HG03457 (cell line): ENCODE data around the gene SPATC1L.

ENCODE experiments used
- ATAC-seq: cut with Tn5 transposase; IDR thresholded peaks from one replicate; pipeline ENCODE4 v1.9.1; 2021; ENCODE audit warnings: moderate number of reproducible peaks; ENCODE audit not compliant: unreplicated experiment

Gene SPATC1L

DNA sequence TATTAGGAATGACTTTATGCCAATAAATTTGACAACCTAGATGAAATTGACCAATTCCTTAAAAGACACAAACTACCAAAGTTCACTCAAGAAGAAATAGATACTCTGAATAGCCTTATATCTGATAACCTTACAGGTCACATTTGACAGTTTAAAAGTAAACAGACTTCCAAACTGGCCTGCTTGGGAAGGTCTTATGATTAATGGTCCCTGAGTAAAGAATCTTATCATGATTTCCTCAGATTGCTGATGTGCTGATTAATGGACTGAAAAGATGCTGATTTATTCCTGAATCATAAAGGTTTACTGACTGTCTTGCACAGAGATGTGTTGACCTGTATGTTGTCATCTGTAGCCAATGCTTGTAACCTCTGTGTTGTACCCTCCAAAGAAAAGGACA, 19.2 kb downstream of the SPATC1L start:
- no peak for ATAC-seq

DNA sequence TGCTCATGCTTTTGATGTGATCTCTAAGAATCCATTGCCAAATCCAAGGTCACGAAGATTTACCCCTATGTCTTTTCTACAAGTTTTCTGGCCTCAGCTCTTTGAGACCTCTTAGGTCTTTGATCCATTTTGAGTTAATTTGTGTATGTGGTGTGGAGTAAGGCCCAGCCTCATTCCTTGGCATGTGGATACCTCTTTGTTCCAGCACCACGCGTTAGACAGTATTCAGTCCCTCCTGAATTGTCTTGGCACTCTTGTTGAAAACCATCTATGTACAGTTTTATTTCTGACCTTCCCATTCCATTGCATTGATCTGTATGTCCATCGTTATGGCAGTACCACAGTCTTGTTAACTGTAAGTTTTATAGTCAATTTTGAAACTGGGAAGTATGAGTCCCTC, 20.9 kb downstream of the SPATC1L start:
- ATAC-seq: no peak

DNA sequence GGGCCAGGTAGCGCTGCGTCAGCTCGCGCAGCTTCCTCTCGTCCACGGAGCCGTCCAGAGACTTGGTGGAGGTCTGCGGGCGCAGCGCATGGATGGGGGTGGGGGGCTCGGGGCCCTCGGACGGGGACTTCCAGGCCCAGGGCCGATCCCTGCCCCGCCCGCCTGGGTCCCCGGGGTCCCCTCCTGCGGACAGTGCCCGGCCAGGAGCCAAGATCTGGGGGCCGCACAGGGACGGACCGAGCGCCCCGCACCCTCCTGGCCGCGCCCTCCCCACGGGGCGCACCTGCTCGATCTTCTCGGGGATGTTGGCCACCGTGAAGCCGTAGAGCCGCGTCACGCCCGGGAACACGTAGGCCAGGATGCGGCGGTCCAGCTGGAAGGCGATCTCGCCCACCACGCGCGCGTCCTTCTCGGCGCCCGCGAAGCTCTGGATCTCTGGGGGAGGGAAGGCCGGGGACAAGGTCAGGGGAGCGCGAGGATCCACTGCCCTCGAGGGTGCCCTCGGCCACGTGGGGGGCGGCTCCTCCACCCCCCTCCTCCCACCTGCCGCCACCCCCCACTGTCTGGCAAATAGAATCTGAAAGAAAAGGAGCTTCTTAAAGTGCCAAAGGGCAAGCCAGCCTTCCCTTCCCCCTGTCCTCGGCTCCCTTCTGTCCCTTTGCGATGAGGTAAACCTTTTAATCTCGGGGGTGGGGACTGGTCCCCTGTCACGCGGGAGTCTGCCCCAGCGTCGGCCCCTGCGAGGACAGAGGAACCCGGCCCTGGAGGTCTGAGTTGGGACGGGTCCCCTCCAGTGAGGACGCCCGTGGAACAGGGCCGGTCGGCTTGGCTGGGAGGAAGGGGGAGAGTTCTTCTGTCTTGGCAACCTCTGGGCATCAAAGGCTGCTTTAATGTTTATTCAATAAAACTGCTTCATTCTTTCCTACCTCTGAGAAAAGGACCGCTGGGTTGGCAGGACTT, 22.3 kb downstream of the SPATC1L start:
- no peak for ATAC-seq

DNA sequence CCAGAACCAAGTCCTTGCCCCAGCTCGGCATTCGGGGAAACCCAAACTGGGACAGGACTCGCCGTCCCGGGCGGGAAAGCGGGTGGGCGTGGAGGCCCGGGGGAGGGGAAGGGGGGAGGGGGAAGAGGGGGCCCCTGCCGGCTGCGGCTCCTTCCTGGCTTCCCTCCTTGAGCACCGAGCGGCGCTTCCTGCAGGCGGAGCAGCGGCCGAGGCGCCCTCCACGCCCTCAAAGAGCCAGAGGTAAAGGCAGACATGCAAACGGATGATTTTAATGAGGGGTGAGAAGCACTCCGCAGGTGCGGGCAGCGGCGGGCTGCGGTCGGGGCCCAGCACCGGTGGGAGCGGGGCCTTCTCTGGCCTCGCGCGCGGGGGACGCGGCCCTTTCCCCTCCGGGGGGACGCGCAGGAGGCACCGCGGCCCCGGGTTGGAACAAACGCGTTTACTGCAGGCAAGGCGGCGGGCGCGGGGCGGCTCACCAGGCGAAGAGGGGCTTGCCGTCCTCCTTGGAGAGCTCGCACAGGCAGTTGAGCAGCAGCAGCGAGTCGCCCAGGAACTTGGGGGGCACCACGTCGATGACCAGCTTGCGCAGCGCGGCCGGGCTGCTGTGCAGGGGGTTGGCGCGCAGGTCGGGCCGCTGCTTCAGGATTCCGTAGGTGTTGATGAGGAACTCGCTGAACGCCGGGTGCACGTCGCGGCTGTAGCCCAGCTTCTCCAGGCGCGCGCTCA, 23.2 kb downstream of the SPATC1L start:
- no peak for ATAC-seq

DNA sequence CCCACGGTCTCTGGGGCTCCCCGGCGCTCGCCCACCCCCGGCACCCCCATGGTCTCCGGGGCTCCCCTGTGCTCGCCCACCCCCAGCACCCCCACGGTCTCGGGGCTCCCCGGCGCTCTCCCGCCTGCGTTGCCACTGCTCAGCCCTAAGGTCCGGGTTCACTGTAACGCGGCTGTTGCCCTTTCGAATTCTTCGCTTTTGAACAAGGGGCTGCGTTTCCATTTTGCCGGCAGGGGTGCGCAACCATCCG, 23.7 kb downstream of the SPATC1L start:
- no peak for ATAC-seq

DNA sequence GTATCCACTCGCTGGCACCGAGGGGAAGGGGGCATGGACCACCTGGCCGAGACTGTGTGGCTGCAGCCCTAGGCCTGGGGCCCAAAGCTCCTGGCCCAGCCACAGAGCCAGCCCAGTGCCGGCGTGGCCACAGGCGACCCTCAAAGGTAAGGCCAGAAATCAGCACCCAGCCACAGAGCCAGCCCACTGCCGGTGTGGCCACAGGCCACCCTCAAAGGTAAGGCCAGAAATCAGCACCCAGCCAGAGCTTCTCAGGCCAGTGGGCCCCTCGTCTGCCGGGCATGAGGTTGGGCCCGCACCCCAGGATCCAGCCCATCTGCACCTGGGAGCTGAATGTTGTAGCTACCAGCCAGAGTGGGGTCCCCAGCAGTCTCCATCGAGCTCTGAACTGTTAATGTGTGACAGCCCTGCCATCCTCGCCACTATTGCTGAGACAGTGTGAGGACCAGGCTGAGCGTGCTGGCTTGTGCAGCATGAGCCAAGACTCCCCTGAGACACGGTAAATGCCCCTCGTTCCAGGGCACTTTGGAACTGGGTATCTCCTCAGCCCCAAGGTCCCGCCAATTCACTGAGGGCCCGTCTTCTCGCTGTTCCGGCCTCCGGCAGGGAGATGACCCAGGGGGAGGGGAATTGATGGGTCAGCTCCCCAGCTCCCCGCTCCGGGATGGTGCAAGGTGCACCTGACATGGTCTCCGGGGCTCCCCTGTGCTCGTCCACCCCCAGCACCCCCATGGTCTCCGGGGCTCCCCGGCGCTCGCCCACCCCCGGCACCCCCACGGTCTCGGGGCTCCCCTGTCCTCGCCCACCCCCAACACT, 24.2 kb downstream of the SPATC1L start:
- ATAC-seq: no peak

DNA sequence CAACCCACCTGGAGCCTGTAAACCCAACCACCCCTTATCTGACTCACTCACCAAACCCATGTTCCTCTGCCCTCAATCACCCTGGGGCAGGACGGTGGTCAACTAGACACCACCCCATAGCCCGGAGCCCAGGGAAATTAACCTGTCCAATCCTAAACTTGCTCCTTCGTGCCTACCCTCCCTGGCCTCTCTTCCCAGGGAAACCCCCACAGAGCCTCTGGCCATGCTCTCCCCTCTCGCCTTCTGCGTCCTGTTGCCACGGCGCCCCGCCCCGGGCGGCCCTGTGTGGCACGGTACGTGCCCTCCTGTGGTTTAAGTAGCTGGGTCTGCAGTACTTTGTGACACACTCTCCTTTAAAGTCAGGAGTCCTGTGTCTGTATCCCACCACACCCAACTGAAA, 24.9 kb downstream of the SPATC1L start:
- ATAC-seq: no peak

DNA sequence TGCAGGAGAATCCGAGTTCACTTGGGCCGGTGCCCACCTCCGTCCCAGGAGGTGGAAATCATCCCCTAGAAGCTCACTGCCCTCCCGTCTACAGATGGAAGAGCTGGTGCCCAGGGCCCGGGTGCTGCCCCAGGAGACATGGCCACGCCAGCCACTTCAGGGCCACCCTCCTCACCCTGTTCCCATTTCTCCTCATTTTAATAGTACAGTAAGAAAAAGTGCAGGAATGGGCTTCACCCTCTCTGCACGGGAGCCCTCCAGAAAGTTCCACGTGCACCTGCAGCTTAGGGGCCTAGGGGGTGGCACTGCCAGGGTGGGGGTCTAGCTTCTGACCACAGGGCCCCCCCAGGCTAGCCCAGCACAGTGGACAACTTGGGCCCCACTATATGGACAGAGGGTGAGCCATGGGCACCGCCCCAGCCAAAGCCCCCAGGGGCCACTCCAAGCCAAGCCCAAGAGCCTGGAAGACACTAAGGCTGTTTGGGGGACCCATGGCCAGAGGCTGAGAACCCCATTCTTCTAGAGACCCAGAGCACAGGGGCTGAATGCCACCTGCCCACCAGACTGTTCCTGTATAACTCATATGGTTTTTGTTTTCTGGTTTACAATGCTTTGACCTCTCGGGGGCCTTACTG, 25.5 kb downstream of the SPATC1L start:
- ATAC-seq: no peak

DNA sequence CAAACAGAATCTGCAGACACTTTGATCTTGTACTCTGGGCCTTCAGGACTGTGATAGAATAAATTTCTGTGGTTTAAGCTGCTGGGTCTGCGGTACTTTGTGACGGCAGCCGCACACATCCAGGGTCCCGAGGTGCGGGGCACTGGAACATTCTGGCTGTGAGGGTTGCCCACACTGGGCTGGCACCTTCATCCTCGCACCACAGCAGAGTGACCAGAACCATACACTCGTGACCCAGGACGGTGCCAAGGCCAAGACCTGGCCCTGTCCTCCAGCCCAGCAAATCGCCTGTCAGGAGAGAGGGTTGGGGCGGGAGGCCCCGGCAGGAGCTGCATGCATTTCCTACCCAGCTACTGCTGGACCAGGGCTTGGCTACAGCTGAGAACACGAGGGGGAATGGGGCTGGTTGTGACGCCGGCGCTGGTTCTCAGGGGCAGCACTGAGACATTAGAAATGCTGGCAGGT, 26.2 kb downstream of the SPATC1L start:
- no peak for ATAC-seq

DNA sequence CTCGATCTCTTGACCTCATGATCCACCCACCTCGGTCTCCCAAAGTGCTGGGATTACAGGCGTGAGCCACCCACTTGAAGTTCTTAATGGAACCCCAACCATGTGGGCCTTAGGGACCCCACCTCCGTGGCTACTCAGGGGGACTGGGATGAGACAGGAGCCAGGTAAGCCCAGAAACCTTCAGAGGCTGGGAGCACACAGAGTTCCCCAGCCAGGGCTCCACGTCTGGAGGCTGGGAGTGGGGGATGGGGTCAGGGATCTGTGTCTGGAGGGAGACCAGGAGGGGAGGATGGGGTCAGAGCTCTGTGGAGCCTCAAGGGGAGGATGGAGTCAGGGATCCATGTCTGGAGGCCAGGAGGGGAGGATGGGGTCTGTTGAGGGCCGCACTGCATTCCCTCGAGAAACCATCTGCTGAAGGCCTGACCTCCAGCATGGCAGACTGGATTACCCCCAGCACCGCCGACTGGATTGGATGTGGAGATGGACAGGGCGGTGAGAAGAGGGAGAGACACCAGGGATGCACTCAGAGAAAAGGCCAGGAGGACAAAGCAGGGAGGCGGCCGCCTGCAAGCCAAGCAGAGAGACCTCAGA, 26.8 kb downstream of the SPATC1L start:
- no peak for ATAC-seq

DNA sequence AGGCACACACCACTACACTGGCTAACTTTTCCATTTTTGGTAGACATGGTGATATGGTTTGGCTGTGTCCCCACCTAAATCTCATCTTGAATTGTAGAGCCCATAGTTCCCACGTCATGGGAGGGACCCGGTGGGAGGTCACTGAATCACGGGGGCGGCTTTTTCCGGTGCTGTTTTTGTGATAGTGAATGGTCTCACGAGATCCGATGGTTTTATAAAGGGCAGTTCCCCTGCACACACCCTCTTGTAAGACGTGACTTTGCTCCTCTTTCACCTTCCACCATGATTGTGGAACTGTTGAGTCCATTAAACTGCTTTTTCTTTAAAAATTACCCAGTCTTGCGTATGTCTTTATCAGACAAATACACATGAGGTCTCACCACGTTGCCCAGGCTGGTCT, 27.6 kb downstream of the SPATC1L start:
- ATAC-seq: no peak

DNA sequence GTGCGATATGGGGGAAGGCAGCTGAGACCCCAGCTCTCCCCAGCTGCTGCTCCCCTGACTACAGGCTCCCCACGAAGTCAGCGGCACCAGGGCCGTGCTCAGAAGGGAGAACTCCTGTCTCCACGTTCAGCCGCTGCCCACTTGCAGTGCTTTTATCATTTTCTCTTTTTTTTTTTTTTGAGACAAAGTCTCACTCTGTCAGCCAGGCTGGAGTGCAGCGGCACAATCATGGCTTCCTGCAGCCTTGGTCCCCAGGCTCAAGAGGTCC, 27.9 kb downstream of the SPATC1L start:
- no peak for ATAC-seq

DNA sequence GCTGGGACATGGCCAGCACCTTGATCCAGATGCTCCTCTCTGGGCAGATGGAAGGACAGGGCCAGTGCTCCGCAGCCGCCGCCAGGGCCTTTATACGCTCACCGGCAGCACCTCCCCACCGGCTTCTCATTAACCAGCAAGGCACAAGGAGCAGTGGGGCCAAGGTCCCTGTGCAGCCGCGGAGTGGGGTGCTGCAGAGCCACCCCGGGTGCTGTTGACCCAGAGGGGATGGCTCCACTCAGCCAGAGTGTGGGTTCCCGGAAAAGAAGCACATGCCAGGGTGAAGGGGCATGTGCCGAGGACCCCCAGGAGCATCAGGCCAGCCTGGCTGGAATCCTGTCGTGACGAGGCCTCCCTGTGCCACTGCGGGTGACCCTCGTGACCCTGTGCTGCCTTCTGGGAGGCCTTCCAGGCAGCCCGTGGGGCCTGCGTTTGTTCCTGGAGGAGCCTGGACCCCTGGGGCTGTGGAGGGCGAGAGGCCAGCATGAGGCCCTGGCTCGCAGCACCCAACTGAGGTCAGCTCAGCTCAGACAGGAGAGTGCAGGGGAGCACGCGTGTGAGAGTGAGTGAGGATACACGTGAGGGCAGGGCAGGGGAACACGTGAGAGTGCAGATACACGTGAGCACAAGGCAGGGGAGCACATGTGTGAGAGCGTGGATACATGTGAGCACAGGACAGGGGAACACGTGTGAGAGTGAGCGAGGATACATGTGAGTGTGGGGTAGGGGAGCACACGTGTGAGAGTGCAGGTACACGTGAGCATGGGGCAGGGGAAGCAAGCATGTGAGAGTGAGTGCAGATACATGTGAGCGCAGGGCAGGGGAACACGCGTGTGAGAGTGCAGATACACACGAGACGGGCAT, 28.5 kb downstream of the SPATC1L start, which contains the start of gene FTCD:
Gene FTCD, minus strand, starts transcription at position 66 of the 864 bp plus-strand sequence. Its CDS starts 56 bp downstream, at position 10.
- ATAC-seq: no peak

DNA sequence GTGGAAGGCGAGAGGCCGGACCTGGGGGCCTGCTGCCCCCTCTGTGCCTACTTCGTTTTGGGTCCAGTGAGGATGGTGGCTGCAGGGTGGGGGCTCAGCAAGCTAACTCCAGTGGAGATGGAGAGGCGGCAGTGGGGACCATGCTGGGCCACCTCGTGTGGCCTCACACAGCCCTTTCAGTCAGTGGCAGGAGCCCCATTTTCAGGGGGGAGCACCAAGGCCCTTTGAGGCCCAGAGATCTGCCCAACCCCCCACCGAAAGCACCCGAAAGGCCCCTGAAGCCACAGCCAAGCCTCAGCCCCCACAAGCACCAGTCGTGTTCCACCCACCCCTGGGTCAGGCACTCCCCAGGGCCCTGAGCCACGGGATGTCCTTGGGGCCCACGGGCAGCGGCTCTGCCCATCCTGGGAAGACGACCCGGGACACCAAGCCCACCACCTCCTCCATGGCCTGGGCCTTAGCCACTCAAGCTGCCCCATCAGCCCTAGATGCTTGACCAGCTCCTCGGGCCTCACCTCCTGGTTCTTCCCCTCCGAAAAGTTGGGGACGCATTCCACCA, 29.2 kb downstream of the SPATC1L start:
- no peak for ATAC-seq

DNA sequence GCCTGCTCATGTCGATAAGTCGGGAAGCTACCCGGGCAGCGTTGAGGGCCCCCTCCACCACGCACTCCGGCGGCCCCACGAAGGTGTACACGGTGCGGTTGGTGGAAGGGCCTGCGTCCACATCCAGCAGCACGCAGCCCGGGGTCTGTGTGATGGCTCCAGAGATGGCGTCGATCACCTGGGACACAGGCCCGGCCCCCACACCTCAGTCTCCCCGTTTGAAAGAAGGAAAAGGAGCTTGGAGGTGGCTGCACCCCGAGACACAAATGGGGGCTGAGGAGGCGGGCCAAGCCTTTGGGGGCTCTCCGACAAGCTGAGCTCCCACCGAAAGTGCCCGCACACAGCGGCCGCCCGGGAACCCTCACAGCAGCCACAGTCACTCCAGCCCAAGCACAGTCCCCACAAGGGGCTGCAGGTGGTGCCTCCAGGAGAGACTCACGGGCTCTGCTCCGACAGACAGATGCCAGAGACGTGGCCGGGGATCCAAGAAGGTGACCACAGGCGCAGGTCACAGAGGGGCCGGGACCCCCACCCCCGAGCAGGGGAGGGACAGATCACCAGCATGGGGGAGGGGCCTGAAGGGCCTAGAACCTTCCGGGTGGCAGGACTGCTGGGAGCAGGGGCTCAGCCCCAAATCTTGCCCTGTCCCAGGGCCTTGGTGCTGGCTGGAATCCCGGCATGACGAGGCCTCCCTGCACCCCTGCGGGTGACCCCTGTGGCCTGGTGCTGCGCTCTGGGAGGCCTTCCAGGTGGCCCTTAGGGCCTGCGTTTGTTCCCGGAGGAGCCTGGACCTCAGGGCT, 29.9 kb downstream of the SPATC1L start:
- ATAC-seq: no peak

DNA sequence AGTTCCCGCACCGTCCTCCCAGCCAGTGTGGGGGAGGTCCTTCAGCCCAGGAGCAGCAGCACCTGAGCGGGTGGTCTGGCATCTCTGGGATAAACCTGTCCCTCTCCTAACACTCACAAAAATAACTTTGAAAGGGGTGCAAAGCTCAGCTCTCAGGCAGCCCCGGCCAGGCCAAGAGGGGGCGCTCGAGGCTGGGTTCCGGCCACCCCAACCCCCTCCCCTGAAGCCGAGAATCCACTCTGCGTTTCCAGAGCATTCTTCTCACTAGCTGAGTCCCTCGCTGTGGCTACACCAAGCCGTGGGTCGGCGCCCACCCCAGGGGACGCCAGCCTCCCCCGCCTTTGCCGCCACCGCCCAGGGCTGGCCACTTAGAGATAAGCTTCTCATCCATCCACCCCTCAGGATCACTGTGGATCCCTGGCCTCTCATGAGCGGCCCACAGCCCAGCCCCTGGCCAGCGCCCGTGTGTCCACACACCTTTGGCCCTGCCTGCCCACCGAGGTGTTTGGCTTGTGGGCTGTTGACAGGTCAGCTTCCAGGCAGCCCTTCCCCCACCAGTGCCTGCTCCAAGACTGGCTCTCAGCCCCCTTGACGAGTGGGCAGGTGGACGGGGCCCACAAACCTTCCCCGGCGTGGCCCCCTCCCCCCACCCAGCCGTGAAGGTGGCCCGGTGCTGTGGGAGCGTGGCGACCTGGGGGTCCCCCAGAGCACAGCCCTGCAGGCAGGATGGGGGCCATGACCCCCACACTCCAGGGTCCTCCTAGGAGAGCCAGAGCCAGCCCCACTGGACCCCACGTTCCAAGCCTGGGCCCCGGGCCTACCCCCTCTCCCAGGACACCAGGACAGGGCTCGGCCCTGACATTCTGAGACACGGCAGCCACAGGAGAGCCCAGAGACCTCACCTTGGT, 30.8 kb downstream of the SPATC1L start:
- ATAC-seq: no peak

DNA sequence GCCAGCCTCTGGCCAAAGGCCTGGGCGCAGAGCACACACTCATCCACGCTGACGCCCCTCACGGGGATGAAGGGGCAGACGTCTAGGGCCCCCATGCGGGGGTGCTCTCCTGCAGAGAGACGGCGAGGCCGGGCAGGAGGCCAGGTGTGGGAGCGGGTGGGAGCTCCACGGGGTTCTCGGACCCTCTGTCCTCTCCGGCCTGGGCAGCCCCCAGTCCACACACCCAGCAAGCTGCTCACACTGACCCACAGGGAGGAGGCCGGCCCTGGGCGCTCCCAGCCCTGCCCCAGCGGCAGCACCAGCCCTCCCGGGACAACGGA, 31.4 kb downstream of the SPATC1L start:
- ATAC-seq: no peak
